GM12864 (cell line): Measurements from ENCODE around the gene HTR3E.
"Not testable (repeated sequence)": the region's sequence is repeated elsewhere in the genome, so short reads cannot be mapped to it uniquely, and the experiment has no call there.

ENCODE experiments used
- DNase-seq: peaks from one replicate; pipeline ENCODE4 v3.0.0-alpha.2; 2011; ENCODE audit warnings: low read depth
- H3K4me3 ChIP-seq: 2 replicates; pipeline ENCODE4 v1.5.1; 2011; ENCODE audit warnings: mild to moderate bottlenecking, low read depth, low read length, control low read depth
- CTCF ChIP-seq: IDR thresholded peaks from 2 replicates; pipeline ENCODE4 v1.5.1; 2011; ENCODE audit warnings: low read depth, mild to moderate bottlenecking, moderate library complexity, low read length, control low read depth, inconsistent platforms; ENCODE audit errors: missing control alignments

The HTR3E gene

GRCh38 chr3:184142199-184142598, 45.3 kb downstream of the HTR3E start:
- H3K4me3 ChIP-seq, result no peak overlapping the region
- TF ChIP-seq CTCF, result no peak
- no peak for DNase-seq

GRCh38 chr3:184143327-184143726, 46.5 kb downstream of the HTR3E start:
- no peak for TF ChIP-seq CTCF

GRCh38 chr3:184144505-184144904, 47.6 kb downstream of the HTR3E start:
- H3K4me3 ChIP-seq, result no peak overlapping the region
- TF ChIP-seq CTCF, result no peak

More at GRCh38 chr3:184143327-184143726, 46.5 kb downstream of the HTR3E start:
- DNase-seq, result no peak
- H3K4me3 ChIP-seq, result no peak overlapping the region

GRCh38 chr3:184145111-184145524, 48.3 kb downstream of the HTR3E start:
- no peak overlapping the region for H3K4me3 ChIP-seq
- DNase-seq, result no peak
- TF ChIP-seq CTCF, result peak; percentile 29

More at GRCh38 chr3:184144505-184144904, 47.6 kb downstream of the HTR3E start:
- DNase-seq, result no peak

GRCh38 chr3:184145751-184146270, 48.9 kb downstream of the HTR3E start:
- no peak for TF ChIP-seq CTCF
- H3K4me3 ChIP-seq, result no peak overlapping the region
- DNase-seq, result no peak

- DNase-seq, result no peak
- TF ChIP-seq CTCF, result no peak
- no peak overlapping the region for H3K4me3 ChIP-seq
Measured at GRCh38 chr3:184148076-184148475, 51.2 kb downstream of the HTR3E start.

- TF ChIP-seq CTCF, result no peak
- DNase-seq, result no peak
- H3K4me3 ChIP-seq, result no peak overlapping the region
Measured at GRCh38 chr3:184149123-184149522, 52.3 kb downstream of the HTR3E start.

GRCh38 chr3:184149770-184150169, 52.9 kb downstream of the HTR3E start:
- DNase-seq, result not testable (repeated sequence)

More at GRCh38 chr3:184149770-184150169, 52.9 kb downstream of the HTR3E start:
- H3K4me3 ChIP-seq, result not testable (repeated sequence)
